Gastroesophageal sphincter (tissue), 4 donors: Measurements from ENCODE around the gene CAD. TPM values are rescaled to one million over a fixed set of nuclear protein-coding genes. Genes with fewer than 3 reads are reported as not detected.

Source experiments
- ATAC-seq: fragments of 150-250 bp; one replicate; pipeline ENCODE4 v1.9.1; 2016; ENCODE audit warnings: mild to moderate bottlenecking, moderate library complexity
- H3K27ac ChIP-seq, 4 donors: fragments of 200-600 bp; sonication (generic) in 3 of 4; 1 replicate in 3 of 4; 2 replicates in 1 of 4; pipeline ENCODE4 v1.5.1; 2016 to 2019
- H3K27me3 ChIP-seq: fragments of 200-600 bp; sonication (generic); one replicate; pipeline ENCODE4 v1.5.1; 2019
- H3K36me3 ChIP-seq, 2 donors: fragments of 200-600 bp; sonication (generic); one replicate each; pipeline ENCODE4 v1.5.1; 2019; ENCODE audit warnings: control low read depth in 1 of 2
- H3K4me1 ChIP-seq, 3 donors: fragments of 200-600 bp; sonication (generic); 1 replicate in 2 of 3; 2 replicates in 1 of 3; pipeline ENCODE4 v1.5.1; 2016 to 2019; ENCODE audit warnings: control low read depth in 2 of 3
- H3K4me3 ChIP-seq, 2 donors: fragments of 200-600 bp; sonication (generic); one replicate each; pipeline ENCODE4 v1.5.1; 2019; ENCODE audit warnings: mild to moderate bottlenecking in 1 of 2, moderate library complexity in 1 of 2
- H3K9me3 ChIP-seq, 3 donors: fragments of 200-600 bp; sonication (generic); one replicate each; pipeline ENCODE4 v1.5.1; 2017 to 2019; ENCODE audit warnings: control low read depth in 2 of 3
- CTCF ChIP-seq, 4 experiments: fragments of 200-600 bp in 2 of 4; fragments of 450-650 bp in 2 of 4; sonication (generic) in 1 of 4; IDR thresholded peaks; one replicate each; pipeline ENCODE4 v1.5.1; 2017 to 2019; ENCODE audit warnings: antibody characterized with exemption in 4 of 4, mild to moderate bottlenecking in 2 of 4, moderate library complexity in 2 of 4
- EP300 ChIP-seq: sonication (generic); formaldehyde crosslinking; IDR thresholded peaks from one replicate; pipeline ENCODE4 v1.6.1; 2017; ENCODE audit warnings: antibody characterized with exemption, mild to moderate bottlenecking
- POLR2A ChIP-seq, 2 donors: fragments of 450-650 bp; IDR thresholded peaks; one replicate each; pipeline ENCODE4 v1.6.1; 2017; ENCODE audit warnings: antibody characterized with exemption in 2 of 2, mild to moderate bottlenecking in 2 of 2, moderate library complexity in 1 of 2
- POLR2AphosphoS5 ChIP-seq: sonication (generic); formaldehyde crosslinking; IDR thresholded peaks from one replicate; pipeline ENCODE4 v1.6.1; 2017; ENCODE audit warnings: antibody characterized with exemption
- WGBS, 2 donors: methylation state at CpG; one replicate each; pipeline ENCODE4 v1.1.5; 2018; ENCODE audit warnings: low coverage in 1 of 2; 5-methylcytosine and 5-hydroxymethylcytosine counted together
- total RNA-seq, 4 donors: library from RNA; depleted of rRNA; stranded (reverse); fragments of >200 nt; gene quantifications; one replicate each; pipeline ENCODE4 v1.1.0, GENCODE V29; 2016

The CAD gene
- total RNA-seq, 4 donors from 2014 or later = 12.1 to 23.3 (median 16.3) TPM

GRCh38 chr2:27255660-27256059 lies 38.5 kb downstream of the CAD start:
- Histone ChIP-seq H3K9me3 (no peaks in the 10 kb centered on the region), H3K4me3 (no peak overlapping the region), H3K27me3 (peaks cover 96% of the 10 kb centered on the region), H3K27ac (no peak overlapping the region), H3K4me1 (no peaks in the 10 kb centered on the region), H3K36me3 (no peaks in the 10 kb centered on the region)
- WGBS, 2 donors = 38 to 41% methylated on average over 1 of the region's 1 CpG
- ATAC-seq = no peak
- TF ChIP-seq POLR2A (IDR thresholded peaks at IDR 0.05) (no peak), CTCF (IDR thresholded peaks at IDR 0.05) (no peak), EP300 (no peak), POLR2AphosphoS5 (no peak)

- Histone ChIP-seq H3K27me3 (peaks cover 96% of the 10 kb centered on the region), H3K4me1 (peaks cover 0 to 6% (median 3%) of the 10 kb centered on the region in 3 donors), H3K4me3 (no peak overlapping the region), H3K27ac (no peak overlapping the region), H3K9me3 (no peaks in the 10 kb centered on the region), H3K36me3 (no peaks in the 10 kb centered on the region)
- 60 to 86% methylated on average over 1 to 2 of the region's 7 CpGs for WGBS, 2 donors
- TF ChIP-seq EP300 (no peak), POLR2AphosphoS5 (no peak), CTCF (IDR thresholded peaks at IDR 0.05) (no peak), POLR2A (IDR thresholded peaks at IDR 0.05) (no peak)
- ATAC-seq = no peak
Observed at GRCh38 chr2:27256855-27257454, 39.8 kb downstream of the CAD start.

- no peak for TF ChIP-seq CTCF (IDR thresholded peaks at IDR 0.05)
- TF ChIP-seq POLR2AphosphoS5 = no peak
- TF ChIP-seq EP300 = no peak
- TF ChIP-seq POLR2A (IDR thresholded peaks at IDR 0.05) = no peak
- WGBS, 2 donors = 65 to 100% methylated on average over 1 to 2 of the region's 8 CpGs
- Histone ChIP-seq H3K36me3 (no peaks in the 10 kb centered on the region), H3K9me3 (no peaks in the 10 kb centered on the region), H3K4me3 (no peak overlapping the region), H3K27me3 (peaks cover 96% of the 10 kb centered on the region), H3K4me1 (peaks cover 0 to 17% (median 14%) of the 10 kb centered on the region in 3 donors), H3K27ac (no peak overlapping the region)
- ATAC-seq = no peak
Observed at GRCh38 chr2:27258051-27258450, 40.9 kb downstream of the CAD start.

- no peaks in the 10 kb centered on the region for H3K9me3 ChIP-seq
- TF ChIP-seq EP300 (no peak), POLR2AphosphoS5 (no peak), POLR2A (IDR thresholded peaks at IDR 0.05) (no peak), CTCF (IDR thresholded peaks at IDR 0.05) (no peak)
Observed at GRCh38 chr2:27261241-27261925, 44.2 kb downstream of the CAD start.

GRCh38 chr2:27261926-27262298 lies 44.7 kb downstream of the CAD start:
- Histone ChIP-seq H3K27me3 (peaks cover 100% of the 10 kb centered on the region), H3K9me3 (no peaks in the 10 kb centered on the region), H3K27ac (no peak overlapping the region), H3K36me3 (no peaks in the 10 kb centered on the region), H3K4me3 (peak overlapping the region in 1 of 2 donors; percentile 55), H3K4me1 (peaks cover 0 to 42% (median 34%) of the 10 kb centered on the region in 3 donors)
- ATAC-seq = no peak
- no peak for TF ChIP-seq CTCF (IDR thresholded peaks at IDR 0.05)
- no peak for TF ChIP-seq POLR2AphosphoS5
- no peak for TF ChIP-seq POLR2A (IDR thresholded peaks at IDR 0.05)
- no peak for TF ChIP-seq EP300
- no CpG with 5 or more reads among the region's 40 CpGs for WGBS, 2 donors

More at GRCh38 chr2:27261241-27261925, 44.2 kb downstream of the CAD start:
- Histone ChIP-seq H3K4me1 (peaks cover 0 to 42% (median 34%) of the 10 kb centered on the region in 3 donors), H3K36me3 (no peaks in the 10 kb centered on the region), H3K4me3 (peak overlapping the region in 1 of 2 donors; percentile 55), H3K27ac (no peak overlapping the region), H3K27me3 (peaks cover 100% of the 10 kb centered on the region)
- no peak for ATAC-seq
- 53 to 88% methylated on average over 2 to 5 of the region's 11 CpGs for WGBS, 2 donors
